GM18499 (cell line): ENCODE data around the gene MAP3K4.
A peak's percentile ranks its signal among the peaks of the same experiment; 100 is the strongest.
"Not testable (repeated sequence)": the region's sequence is repeated elsewhere in the genome, so short reads cannot be mapped to it uniquely, and the experiment has no call there.

Experiments used
- ATAC-seq: cut with Tn5 transposase; IDR thresholded peaks from one replicate; pipeline ENCODE4 v1.9.1; 2021; ENCODE audit warnings: moderate number of reproducible peaks; ENCODE audit not compliant: insufficient read depth, unreplicated experiment

The MAP3K4 gene

DNA sequence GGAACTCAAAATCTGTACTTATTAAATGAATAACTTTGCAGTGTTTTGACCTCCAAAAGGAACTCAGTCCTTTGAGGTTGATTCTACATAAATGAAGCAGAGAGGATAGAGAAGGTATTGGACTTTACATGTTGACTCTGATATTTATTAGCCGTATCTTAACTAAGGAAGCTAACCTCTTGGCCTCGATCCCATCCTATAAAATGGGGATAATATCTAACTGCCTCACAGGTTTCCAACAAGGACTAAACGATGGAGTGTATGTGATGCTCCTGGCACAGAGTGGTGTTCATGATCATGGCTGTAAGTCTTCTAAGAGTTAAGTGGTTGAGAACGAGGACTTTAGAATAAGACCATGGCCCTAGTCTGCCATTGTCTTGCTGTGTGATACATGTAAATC lies 24.2 kb upstream of the MAP3K4 start:
- no peak for ATAC-seq

DNA sequence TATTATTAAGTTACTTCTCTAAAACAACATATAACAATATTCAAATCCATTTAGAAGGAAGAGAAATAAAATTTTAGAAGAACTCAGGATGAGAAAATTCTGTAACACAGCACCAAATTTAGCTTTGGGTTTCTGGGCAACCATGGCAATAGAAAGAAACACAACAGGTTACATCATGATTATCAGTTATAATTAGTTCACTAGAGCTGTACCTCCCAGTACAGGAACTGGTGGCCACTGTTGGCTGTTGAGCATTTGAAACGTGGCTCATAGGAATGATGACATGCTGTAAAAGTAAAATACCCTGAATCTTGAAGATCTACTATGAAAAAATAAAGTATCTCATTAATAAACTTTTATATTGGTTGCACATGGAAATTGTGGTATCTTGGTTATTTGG lies 23.7 kb upstream of the MAP3K4 start:
- no peak for ATAC-seq

DNA sequence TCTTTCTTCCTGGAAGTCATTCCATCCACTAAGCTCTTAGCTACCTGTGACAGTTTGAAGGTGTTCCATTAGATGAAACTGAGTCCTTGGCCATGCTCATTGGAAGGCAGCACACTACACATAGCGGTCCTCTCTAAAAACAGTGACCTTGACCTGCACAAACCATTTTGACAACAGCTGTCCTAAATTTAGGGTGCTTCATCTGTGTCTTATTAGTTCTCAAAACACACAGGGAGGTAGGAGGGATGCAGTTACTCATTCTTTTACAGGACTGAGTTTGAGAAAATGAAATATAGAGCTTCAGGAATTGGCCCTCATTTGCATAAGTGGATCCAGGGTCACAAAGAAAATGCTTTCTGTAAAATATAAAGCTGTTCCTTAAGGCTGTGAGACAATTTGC lies 20.4 kb upstream of the MAP3K4 start:
- ATAC-seq, result no peak

DNA sequence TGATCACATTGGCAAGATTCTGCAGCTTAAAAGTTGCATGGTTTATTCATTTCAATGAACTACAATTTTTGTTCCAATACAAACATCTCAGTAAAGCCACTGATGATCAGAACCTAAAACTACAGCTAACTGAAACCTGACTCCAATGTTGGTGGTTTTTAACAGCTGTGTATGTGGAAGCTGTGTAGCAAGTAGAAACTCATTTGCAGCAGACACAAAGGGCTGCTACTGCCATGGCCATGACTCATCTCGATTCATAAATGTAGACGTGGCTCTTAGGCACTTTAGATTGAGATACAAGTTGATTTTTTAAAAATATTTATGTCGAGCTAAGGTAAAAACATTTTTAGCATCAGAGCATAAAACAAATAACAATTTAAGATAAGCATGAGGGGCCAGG lies 19.5 kb upstream of the MAP3K4 start:
- ATAC-seq, result no peak

DNA sequence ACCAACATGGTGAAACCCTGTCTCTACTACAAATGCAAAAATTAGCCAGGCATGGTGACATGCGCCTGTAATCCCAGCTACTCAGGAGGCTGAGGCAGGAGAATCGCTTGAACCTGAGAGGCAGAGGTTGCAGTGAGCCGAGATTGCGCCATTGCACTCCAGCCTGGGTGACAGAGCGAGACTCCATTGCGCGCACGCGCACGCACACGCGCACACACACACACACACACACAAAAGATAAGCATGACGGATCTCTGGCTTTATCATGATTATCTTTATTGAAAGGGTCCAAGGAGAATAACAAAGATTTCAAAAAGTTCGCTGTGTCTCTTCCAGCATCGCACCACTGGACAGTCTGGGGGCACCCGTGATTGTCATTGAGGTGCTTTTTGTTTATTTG lies 19.0 kb upstream of the MAP3K4 start:
- not testable (repeated sequence) for ATAC-seq

DNA sequence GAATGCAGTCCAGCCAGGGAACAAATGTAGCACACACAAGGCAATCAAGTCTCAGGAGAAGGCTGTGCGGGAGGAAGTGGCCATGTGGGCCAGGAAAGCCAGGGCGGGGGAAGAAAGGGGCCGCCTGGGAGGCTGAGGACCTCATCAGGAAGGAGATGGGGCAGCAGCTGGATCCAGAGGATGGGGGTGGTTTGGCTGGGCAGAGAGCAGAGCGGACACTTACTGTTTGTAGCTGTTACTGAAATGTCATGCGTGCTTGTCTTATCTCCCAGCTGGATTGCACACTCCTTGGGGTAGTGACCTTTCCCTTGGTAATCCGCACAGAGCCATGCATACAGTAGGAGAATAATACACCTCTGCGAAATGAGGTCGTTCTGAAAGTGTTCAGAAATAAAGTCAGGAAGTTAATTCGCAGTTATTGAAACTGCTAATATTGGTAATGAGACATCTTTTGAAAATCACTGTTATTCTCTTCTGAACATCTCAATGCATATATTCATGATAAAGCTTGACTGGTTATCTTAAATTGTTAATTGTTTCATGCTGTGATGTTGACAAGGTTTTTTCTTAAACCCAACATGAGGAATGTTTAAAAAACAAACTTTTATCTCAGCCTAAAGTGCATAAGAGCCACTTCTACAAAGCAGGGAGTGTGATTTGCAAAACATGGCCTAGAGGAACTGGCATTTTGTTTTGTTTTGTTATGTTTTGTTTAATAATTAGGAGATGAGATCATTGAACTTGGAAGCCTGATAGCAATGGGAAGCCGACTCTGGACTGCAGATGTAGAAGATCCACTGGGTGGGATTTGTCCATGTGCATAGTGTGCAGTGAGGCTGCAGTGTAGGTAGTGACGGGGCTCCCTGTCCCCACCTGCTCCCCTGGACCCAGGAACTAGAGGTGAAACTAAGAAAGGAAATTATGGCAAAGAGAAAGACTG lies 18.0 kb upstream of the MAP3K4 start:
- no peak for ATAC-seq

DNA sequence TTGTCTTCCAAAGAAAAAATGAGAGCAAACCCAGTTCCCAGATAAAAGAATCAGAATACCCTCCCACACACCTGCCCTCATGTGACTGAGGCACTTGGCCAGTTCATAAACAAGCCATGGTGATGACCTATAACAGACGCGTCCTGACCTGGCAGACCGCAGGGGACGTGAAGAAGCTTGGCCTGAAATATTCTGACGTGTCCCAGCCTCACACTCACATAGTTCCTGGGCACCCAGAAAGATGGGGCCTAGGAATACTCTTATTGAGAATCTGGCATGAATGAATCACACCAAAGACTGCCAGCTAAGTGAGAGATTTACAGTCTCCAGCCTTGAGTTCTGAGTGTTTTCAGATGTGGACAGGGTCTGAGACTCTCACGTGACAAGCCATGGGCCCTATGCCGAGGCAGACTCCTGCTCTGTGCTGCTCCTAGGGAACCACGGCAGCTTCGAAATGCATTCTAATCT lies 17.2 kb upstream of the MAP3K4 start:
- ATAC-seq, result no peak

DNA sequence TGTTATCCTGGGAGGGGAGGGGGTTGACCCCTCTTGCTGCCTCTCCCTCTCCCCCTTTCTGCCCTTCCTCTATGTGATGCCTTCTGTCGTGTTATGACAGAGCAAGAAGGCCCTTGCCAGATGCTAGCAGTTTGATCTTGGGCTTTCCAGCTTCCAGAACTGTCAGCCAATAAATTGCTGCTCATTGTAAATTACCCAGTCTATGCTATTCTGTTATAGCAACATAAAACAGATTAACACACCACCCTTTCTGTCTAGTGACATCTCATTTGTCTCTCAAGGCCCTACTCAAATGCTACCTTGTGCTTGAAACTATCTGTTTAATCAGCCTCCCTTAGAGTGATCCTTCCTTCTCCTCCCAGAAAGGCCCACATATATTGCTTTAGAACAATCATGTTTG lies 16.4 kb upstream of the MAP3K4 start:
- ATAC-seq, result no peak

DNA sequence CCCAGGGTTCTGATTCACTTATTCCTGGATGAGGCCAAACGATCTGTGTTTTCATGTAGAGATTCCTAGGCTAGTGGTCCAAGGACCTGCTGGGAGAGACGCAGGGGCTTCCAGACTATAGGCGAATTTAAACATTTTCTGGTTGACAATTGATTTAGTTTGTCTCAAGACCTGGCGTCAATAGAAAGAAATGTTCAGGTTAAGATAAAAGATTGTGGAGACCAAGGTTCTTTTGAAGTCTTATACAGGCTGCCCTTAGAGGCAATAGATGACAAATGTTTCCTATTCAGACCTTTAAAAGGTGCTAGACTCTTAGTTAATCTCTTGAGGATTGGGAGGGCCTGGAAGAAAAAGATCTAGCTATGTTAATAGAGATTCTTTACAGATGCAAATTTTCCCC lies 15.6 kb upstream of the MAP3K4 start:
- ATAC-seq, result not testable (repeated sequence)

DNA sequence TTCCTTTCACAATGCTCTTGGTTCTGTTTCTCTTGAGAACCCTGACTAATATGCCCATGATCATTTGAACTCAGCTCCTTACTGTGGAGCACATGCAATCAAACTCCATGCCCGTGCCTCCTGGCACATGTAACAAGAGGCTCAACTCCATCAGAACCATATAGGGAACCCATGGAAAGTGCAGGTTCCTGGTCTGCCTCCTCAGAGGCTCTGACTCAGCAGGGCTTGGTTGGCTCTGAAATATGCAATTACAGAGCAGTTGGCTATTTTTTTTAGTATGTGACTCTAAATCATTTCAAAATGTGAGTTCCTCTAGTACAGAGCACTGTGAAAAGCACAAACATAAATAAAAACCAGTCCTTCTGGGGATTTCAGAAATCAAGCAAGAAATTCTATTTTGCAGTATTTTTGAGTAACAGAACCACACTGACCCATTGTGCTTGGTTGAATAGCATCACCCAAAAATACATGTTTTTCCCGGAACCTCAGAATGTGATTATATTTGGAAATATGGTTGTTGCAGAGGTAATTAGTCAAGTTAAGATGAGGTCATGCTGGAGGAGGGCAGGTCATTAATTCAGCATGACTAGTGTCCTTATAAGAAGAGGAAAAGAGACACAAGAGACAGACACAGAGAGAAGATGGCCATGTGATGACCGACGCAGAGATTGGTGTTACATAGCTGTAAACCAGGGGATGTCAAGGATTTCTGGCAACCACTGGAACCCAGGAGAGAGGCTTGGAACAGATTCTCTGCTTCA lies 13.2 kb upstream of the MAP3K4 start:
- ATAC-seq, result no peak

DNA sequence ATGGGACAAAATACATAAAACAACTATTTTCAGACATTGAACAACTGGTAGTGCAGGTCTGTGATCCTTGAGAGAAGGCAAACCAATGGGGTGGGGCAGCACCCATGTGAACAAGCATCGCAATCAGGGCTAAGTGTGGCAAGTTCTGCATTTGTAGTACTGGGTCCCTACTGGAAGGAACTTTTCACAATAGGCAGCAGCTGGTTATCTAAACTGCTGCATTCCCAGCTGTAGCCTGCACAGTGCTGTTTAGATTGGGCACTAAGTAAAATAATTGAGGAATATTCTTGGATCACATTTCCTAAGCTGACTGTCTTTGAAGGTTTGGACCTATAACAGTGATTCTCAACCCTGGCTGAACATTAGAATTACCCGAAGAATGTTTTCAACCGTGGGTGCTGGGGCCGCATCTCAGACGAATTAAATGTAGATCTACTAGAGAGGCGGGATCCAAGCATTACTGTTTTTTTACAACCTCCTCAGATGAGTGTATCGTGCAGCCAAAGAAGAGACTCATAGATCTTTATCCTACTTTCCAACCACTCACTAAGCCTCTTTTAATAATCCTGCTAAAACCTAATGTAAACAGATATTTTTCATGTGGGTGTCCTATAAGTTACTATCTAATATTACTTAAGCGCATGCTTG lies 12.4 kb upstream of the MAP3K4 start:
- no peak for ATAC-seq

DNA sequence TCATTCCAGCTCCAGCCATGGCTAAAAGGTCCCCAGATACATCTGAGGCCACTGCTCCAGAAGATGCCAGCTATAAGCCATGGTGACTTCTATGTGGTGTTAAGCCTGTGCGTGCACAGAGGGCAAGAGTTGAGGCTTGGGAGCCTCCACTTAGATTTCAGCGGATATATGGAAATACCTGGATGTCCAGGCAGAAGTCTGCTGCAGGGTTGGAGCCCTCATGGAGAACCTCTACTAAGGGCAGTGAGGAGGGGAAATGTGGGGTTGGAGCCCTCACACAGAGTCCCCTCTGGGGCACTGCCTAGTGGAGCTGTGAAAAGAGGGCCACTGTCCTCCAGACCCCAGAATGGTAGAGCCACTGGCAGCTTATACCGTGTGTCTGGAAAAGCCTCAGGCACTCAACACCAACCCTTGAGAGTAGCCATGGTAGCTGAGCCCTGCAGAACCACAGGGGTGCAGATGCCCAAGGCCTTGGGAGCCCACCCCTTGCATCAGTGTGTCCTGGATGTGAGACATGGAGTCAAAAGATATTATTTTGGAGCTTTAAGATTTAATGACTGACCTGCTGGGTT lies 8.1 kb upstream of the MAP3K4 start:
- ATAC-seq, result not testable (repeated sequence)

DNA sequence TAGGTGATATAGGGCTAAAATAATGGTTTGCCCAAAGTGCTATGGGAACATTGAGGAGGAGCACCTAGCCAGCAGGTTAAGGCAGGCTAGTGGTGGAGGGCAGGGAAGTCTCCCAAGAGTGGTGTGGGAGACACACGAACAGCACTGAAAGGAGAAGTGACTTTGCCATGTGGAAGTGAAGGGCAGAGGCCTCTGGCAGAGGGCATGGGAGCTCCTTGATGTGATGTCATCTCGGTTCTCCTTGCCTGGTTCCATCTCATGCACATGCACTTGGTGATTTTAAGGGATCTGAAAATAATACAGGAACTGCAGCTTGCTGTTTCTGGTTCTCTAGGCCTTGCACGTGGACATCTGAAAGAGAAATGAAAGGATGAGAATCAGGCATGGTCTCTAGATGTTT lies 4.7 kb upstream of the MAP3K4 start:
- ATAC-seq, result no peak

DNA sequence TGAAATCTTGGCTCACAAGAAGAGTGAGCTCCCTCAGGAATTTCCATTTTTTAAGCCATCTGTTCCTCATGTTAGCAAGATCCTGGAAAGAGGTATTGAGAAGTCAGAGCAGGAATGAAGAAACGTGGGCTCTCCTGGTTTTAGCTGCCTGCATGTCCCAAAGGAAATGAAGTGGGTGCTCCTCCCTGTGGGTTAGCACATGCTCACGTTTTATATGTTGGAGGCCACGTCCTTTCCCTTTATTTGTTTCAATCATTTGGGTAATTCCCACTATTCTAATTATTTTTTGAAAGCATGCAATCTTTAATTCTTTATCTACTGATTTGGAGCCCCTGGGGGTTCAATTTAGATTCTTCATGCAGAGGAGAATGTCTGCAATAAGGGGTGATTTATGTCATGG lies 4.3 kb upstream of the MAP3K4 start:
- no peak for ATAC-seq

DNA sequence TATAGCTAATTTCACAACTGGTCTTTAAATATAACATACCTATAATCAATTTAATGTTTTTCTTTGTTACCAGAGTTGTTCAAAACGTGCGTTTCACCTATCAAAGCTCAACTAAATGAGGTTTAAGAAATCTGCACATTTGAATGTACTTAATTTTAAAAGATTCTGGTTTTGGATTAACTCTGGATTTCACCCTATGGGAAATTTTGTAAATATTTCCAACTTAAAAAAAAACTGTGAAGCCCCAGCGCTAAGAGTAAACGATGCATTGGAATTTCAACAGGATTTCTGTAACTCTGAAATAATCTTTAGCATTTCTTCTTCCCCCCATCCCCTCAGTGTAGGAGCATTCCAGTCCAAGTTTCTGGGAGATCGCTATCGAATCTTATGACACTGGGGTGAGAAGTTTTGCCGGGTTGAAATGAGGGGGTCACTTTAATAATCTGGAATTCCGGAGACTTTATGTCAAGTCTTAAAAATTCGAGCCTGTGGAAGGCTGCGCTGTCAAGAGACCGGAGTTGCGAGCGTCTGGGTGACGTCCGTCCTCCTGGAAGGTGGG lies 643 bp upstream of the MAP3K4 start:
- ATAC-seq, result no peak

DNA sequence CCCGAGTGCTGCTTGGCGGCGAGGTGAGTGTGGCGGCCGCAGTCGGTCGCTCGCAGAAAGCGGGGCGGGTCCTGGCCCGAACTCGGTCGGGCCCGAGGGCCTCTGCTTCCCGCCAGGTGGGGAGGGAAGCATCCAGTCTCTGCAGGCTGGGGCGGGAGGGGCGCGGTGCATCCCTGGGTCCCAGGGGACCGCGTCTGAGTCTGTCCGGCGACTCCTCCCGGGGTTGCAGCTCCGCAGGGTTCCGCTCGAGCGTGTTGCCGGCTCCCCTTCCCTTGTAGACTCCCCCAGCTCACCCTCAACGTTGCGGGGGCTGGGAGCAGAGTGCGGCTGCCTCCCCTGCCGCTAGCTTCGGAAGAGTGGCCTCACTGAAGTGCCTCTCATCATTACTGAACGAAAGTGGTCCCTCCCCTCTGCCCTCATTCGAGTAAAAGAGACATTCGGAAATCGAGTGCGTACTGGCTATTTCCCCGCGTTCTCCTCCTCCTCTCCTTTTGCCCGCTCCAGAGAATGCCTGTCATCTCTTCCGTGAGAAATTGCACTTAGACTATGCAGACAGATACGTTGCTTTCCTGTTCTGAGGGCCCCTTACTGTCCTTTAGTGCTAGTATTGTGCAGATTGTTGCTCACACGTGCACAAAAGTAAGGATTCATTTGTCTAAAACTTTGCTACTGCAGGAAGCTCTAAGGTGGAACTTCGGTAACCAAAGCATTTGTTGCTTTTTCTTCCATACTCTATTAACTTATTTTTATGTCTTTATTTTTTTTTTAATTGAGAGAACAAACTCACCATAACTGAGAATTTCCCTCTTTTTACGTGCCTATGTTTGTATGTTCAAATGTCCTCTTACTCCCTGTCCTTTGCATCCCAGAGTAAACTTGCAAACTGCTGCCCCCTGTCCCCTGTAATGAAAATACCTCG lies 751 bp downstream of the MAP3K4 start:
- peak; percentile 39 for ATAC-seq

DNA sequence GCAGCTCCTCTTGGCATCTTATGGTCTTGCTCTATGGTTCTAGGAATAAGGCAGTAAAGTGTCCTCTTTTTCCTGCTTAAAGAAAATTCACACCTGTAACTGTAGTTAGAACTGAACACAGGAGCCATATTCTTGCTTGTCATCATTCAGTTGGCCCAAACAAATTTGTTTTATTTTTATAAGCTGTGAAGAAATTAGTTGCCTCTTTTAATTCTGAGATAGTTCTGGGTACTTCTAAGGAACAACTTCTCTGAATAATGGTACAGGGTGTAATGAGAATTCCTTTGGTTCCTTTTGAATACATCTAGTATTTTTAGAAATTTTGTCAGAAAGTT lies 1.4 kb downstream of the MAP3K4 start:
- no peak for ATAC-seq

DNA sequence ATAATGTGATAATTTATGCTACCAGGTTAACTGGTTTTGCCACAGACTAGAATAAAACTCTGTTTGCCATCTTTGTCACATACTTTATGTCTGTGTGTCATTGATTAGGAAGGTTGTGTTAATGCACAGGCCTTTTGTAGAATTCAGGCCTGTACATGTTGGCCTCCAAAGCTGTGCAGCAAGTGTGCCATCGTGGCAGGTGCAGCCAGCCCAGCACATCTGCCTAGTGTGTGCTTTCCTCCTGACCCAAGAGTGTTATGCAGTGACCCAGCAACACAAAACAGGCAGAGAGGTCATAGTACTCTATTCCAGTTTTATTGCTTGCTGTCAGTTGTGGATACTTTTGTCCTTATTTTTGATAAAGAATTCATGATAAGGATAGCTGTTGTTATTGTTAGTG lies 3.7 kb downstream of the MAP3K4 start:
- ATAC-seq, result no peak

DNA sequence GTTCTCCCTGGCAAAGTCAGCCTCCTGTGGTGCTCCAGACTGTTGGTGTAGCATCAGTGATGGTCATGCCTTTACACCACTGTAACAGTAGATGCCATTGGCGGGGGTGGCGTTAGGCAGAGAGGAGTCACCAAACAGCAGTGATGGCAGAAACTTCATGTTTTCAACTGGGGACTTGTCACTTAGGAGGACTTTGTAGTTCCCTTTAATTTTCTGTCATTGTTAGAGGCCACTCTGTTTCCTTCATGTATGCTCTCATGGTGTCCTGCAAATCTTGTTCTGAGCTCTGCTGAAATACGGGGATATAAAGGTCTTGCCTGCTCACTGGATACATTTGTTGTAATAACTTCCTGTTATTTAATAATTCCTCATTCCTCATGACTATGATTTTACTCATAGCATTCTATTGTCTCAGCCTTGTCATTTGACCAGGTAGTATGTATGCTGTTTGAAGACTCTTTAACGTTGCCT lies 4.6 kb downstream of the MAP3K4 start:
- no peak for ATAC-seq
